ENCODE results near the gene GRID2. TPM values are rescaled to one million over a fixed set of nuclear protein-coding genes. Genes with fewer than 3 reads are reported as not detected.

GRID2 gene
- polyA plus RNA-seq, 1 of the 3 experiments (the other 2 are of a cell fraction): not detected

DNA sequence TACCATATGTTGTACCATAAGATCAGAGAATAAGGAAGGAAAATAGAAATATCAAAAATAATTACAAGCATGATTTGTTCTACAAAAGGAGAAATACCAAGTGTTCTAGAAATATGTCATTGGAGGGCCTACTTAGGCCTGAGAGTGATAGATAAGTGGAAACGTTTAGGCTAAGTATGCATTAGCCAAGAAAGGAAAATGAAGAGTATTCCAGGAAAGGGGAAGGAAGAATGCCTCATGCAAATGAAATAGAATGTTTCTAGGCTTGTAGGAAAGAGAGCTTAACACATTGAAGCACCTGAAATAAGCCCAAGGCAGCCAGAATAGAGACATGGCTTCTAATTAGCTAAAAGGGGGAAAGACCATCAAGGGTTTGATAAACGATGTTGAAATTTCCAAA lies 929.1 kb downstream of the GRID2 start:
- POLR2A ChIA-PET: no interaction called here
- WGBS (ENCODE audit: low lambda C conversion rate): 52% methylated on average over 2 of the region's 2 CpGs
- CTCF ChIA-PET: no interaction called here

DNA sequence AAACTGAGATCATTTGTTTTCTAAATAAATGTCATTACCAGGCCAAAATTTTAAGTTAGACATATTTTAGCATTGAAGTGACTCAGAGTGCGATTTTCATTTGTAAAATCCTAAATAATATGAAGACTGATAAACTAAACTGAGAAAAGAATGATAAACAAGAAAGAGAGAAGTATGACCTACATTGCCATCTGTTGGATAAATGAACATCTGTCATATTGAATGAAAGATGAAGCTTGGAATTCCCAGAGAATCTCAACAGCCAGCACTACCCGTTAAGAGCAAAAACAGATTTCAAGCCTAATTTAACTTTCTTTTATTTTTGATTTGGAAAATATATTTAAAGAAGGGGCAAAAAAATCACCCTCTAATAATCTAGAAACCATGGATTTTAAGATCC lies 933.8 kb downstream of the GRID2 start:
- Histone ChIP-seq H3K9me3 (no peaks in the 10 kb centered on the region), H3F3A (replicated peaks; ENCODE audit: insufficient read depth) (no peaks in the 10 kb centered on the region), H3K9me2 (no peaks in the 10 kb centered on the region), H3K79me2 (ENCODE audit: insufficient read depth) (no peaks in the 10 kb centered on the region), H3K27ac (ENCODE audit: low read depth in 2 of 2, low read length in 1 of 2) (no peak overlapping the region), H3K4me2 (no peak overlapping the region), H4K20me1 (ENCODE audit: insufficient read depth) (no peaks in the 10 kb centered on the region), H3K27me3 (ENCODE audit: insufficient read depth) (no peaks in the 10 kb centered on the region), H2AFZ (ENCODE audit: low read depth) (no peak overlapping the region), H3K9ac (no peak overlapping the region), H3K36me3 (replicated peaks in 1 of 2; ENCODE audit: control insufficient read depth in 1 of 2, insufficient read depth in 2 of 2, low read length in 1 of 2) (no peaks in the 10 kb centered on the region), H3K4me1 (ENCODE audit: control insufficient read depth in 1 of 2, insufficient read depth in 2 of 2, low read depth in 1 of 2, low read length in 1 of 2) (no peaks in the 10 kb centered on the region), H3K4me3 (ENCODE audit: low read depth in 2 of 2, low read length in 1 of 2) (no peak overlapping the region)
- DNase-seq: no peak
- no peak for TF ChIP-seq FOSL2 (IDR thresholded peaks at IDR 0.05; ENCODE audit: borderline replicate concordance, low read depth)
- TF ChIP-seq, protein P1, sequence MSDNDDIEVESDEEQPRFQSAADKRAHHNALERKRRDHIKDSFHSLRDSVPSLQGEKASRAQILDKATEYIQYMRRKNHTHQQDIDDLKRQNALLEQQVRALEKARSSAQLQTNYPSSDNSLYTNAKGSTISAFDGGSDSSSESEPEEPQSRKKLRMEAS (IDR thresholded peaks at IDR 0.05; ENCODE audit: low read depth): no peak
- no peak for TF ChIP-seq RCOR1 (IDR thresholded peaks at IDR 0.05; ENCODE audit: low read length)
- no peak for TF ChIP-seq CHD2 (IDR thresholded peaks at IDR 0.05; ENCODE audit: low read length, partially characterized antibody)
- TF ChIP-seq MEF2A (IDR thresholded peaks at IDR 0.05; ENCODE audit: borderline replicate concordance, low read depth): no peak
- TF ChIP-seq GABPA (IDR thresholded peaks at IDR 0.05; ENCODE audit: low read depth): no peak
- CTCF ChIA-PET: interaction anchor here (0.6 kb wide), 1 partner anchor 125 kb away, joined by 3 read pairs; no protein-coding TSS in a partner anchor
- POLR2A ChIA-PET: no interaction called here
- 67% methylated on average over 2 of the region's 2 CpGs for WGBS (ENCODE audit: low lambda C conversion rate)

More for the DNA sequence above, 929.1 kb downstream of the GRID2 start:
- H3K9me3 ChIP-seq: no peaks in the 10 kb centered on the region
- no peaks in the 10 kb centered on the region for H3K79me2 ChIP-seq (ENCODE audit: insufficient read depth)
- TF ChIP-seq POLR2AphosphoS5 (IDR thresholded peaks at IDR 0.05; ENCODE audit: low read depth, low read length): no peak
- no peaks in the 10 kb centered on the region for H3K9me2 ChIP-seq
- no peaks in the 10 kb centered on the region for H3K36me3 ChIP-seq (replicated peaks in 1 of 2; ENCODE audit: control insufficient read depth in 1 of 2, insufficient read depth in 2 of 2, low read length in 1 of 2)
- no peaks in the 10 kb centered on the region; a peak in 1 of 4 replicates for H3K4me1 ChIP-seq (ENCODE audit: control insufficient read depth in 1 of 2, insufficient read depth in 2 of 2, low read depth in 1 of 2, low read length in 1 of 2)
- no peak overlapping the region for H3K9ac ChIP-seq
- no peak overlapping the region for H2AFZ ChIP-seq (ENCODE audit: low read depth)
- no peak overlapping the region for H3K4me3 ChIP-seq (ENCODE audit: low read depth in 2 of 2, low read length in 1 of 2)
- no peak overlapping the region for H3K27ac ChIP-seq (ENCODE audit: low read depth in 2 of 2, low read length in 1 of 2)
- no peak overlapping the region for H3K4me2 ChIP-seq
- H3K27me3 ChIP-seq (ENCODE audit: insufficient read depth): no peaks in the 10 kb centered on the region
- H3F3A ChIP-seq (replicated peaks; ENCODE audit: insufficient read depth): no peaks in the 10 kb centered on the region
- DNase-seq: no peak
- no peaks in the 10 kb centered on the region for H4K20me1 ChIP-seq (ENCODE audit: insufficient read depth)

DNA sequence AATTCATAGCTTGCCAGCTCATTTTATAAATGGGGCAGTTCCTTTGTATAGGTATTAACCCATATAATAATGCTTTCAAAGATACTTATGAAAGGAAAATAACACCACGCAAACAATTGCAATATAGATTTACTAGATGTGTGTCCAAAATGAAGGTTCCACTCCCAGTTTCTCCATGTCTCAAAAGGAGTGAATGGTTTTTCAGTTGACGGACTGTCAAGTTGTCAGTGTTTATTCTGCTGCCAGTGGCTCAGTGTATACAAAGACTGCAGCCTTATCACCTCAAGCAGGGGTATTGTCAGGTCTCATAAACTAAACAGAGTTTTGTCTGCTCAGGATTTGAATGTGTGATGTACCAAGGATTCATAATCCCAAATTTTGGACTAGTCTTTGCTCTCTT lies 939.5 kb downstream of the GRID2 start:
- H4K20me1 ChIP-seq (ENCODE audit: insufficient read depth): no peaks in the 10 kb centered on the region
- no peaks in the 10 kb centered on the region for H3K79me2 ChIP-seq (ENCODE audit: insufficient read depth)
- no peak for TF ChIP-seq NRF1 (IDR thresholded peaks at IDR 0.05; ENCODE audit: low read depth, low read length)
- TF ChIP-seq, protein P2, sequence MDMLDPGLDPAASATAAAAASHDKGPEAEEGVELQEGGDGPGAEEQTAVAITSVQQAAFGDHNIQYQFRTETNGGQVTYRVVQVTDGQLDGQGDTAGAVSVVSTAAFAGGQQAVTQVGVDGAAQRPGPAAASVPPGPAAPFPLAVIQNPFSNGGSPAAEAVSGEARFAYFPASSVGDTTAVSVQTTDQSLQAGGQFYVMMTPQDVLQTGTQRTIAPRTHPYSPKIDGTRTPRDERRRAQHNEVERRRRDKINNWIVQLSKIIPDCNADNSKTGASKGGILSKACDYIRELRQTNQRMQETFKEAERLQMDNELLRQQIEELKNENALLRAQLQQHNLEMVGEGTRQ (IDR thresholded peaks at IDR 0.05; ENCODE audit: borderline replicate concordance, low read depth, low read length): no peak
- TF ChIP-seq JUND (IDR thresholded peaks at IDR 0.05): no peak
- TF ChIP-seq MXI1 (IDR thresholded peaks at IDR 0.05; ENCODE audit: low read depth, low read length): no peak
- no peak for TF ChIP-seq MEF2A (IDR thresholded peaks at IDR 0.05; ENCODE audit: borderline replicate concordance, low read depth)
- H3K27ac ChIP-seq (ENCODE audit: low read depth in 2 of 2, low read length in 1 of 2): no peak overlapping the region
- H2AFZ ChIP-seq (ENCODE audit: low read depth): no peak overlapping the region
- H3K27me3 ChIP-seq (ENCODE audit: insufficient read depth): no peaks in the 10 kb centered on the region
- WGBS (ENCODE audit: low lambda C conversion rate): 87% methylated on average over 2 of the region's 2 CpGs
- no peaks in the 10 kb centered on the region for H3K9me2 ChIP-seq
- H3F3A ChIP-seq (replicated peaks; ENCODE audit: insufficient read depth): no peaks in the 10 kb centered on the region
- H3K4me2 ChIP-seq: no peak overlapping the region
- CTCF ChIA-PET: no interaction called here
- no peak overlapping the region for H3K9ac ChIP-seq
- DNase-seq: no peak
- H3K36me3 ChIP-seq (replicated peaks in 1 of 2; ENCODE audit: control insufficient read depth in 1 of 2, insufficient read depth in 2 of 2, low read length in 1 of 2): no peaks in the 10 kb centered on the region
- POLR2A ChIA-PET: no interaction called here
- no peaks in the 10 kb centered on the region for H3K4me1 ChIP-seq (ENCODE audit: control insufficient read depth in 1 of 2, insufficient read depth in 2 of 2, low read depth in 1 of 2, low read length in 1 of 2)
- H3K9me3 ChIP-seq: no peaks in the 10 kb centered on the region
- H3K4me3 ChIP-seq (ENCODE audit: low read depth in 2 of 2, low read length in 1 of 2): no peak overlapping the region

Measured in SK-N-SH (cell line).